OCI-LY3 (cell line): Measurements from ENCODE around the gene DNAH5.

ENCODE experiments used
- EZH2phosphoT487 ChIP-seq: fragments of 200-600 bp; shearing (Covaris generic); IDR thresholded peaks from 2 replicates; pipeline ENCODE4 v1.6.1; 2018; ENCODE audit warnings: antibody characterized with exemption, mixed run types, low read depth
- TF ChIP-seq, protein P1 (sequence below): fragments of 200-600, 300-600 bp; sonication (generic); IDR thresholded peaks from 2 replicates; pipeline ENCODE4 v1.5.1; 2014; ENCODE audit warnings: antibody characterized with exemption, low read length, low read depth

DNA sequence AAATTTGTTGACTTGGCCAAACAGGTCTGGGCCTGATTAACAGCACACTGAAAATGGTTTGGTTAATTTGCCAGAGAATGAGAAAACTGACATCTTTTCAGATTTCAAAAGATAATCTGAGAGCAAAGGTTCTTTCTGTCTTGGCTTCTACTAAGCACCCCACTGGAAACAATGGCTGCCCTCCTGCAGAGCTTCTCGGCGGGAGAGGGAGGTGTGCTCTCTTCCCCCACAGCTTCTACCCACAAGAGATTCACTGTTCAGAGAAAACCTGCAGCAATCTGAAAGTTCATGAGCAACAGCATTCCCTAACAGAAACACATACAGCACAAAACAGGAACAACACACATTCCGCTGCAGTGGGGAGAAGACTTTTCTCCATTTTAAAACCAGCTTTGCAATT, 3.0 kb downstream of the DNAH5 start:
- TF ChIP-seq, protein P1, sequence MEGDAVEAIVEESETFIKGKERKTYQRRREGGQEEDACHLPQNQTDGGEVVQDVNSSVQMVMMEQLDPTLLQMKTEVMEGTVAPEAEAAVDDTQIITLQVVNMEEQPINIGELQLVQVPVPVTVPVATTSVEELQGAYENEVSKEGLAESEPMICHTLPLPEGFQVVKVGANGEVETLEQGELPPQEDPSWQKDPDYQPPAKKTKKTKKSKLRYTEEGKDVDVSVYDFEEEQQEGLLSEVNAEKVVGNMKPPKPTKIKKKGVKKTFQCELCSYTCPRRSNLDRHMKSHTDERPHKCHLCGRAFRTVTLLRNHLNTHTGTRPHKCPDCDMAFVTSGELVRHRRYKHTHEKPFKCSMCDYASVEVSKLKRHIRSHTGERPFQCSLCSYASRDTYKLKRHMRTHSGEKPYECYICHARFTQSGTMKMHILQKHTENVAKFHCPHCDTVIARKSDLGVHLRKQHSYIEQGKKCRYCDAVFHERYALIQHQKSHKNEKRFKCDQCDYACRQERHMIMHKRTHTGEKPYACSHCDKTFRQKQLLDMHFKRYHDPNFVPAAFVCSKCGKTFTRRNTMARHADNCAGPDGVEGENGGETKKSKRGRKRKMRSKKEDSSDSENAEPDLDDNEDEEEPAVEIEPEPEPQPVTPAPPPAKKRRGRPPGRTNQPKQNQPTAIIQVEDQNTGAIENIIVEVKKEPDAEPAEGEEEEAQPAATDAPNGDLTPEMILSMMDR, result no peak
- no peak for TF ChIP-seq EZH2phosphoT487
